GM12878 (cell line): ENCODE measurements around the gene FGFRL1. TPM values are rescaled to one million over a fixed set of nuclear protein-coding genes. Genes with fewer than 3 reads are reported as not detected.

ENCODE experiments used
- ATAC-seq: fragments of 200-7000 bp; cut with Tn5 transposase; 3 replicates; pipeline ENCODE4 v1.9.1; 2020; ENCODE audit warnings: mild to moderate bottlenecking, moderate library complexity
- BruUV-seq: library from RNA; stranded (reverse); fragments of 400-500 nt; replicated peaks from 2 replicates; lab custom pipeline; 2021; lab: Mats Ljungman, UMichigan
- CTCF ChIA-PET: fragments of 300-600 bp; sonication (Branson Sonifier 250); formaldehyde crosslinking; extraction: SDS; loops from one replicate; lab custom pipeline; 2021; ENCODE audit warnings: inconsistent platforms; lab: Yijun Ruan, JAX
- POLR2A ChIA-PET: fragments of 350-600 bp; formaldehyde crosslinking; extraction: SDS; loops from one replicate; lab custom pipeline; 2021; ENCODE audit warnings: inconsistent platforms; lab: Charles Lee
- RAD21 ChIA-PET: fragments of 300-600 bp; sonication (Branson Sonifier 250); formaldehyde crosslinking; loops from one replicate; lab custom pipeline; 2023; ENCODE audit warnings: antibody characterized with exemption; ENCODE audit not compliant: unreplicated experiment; lab: Charles Lee
- SMC1A ChIA-PET: fragments of 300-600 bp; sonication (Branson Sonifier 250); formaldehyde crosslinking; loops from one replicate; lab custom pipeline; 2023; ENCODE audit not compliant: unreplicated experiment, uncharacterized antibody; lab: Charles Lee
- DNase-seq: peaks from one replicate; pipeline ENCODE4 v3.0.0-alpha.2; 2011; ENCODE audit warnings: low read depth, low spot score
- FAIRE-seq: peaks from 3 replicates; lab custom pipeline; 2011; peaks lifted over from hg19 to GRCh38; lab: Jason Lieb, UNC
- H2AFZ ChIP-seq: 2 replicates; pipeline ENCODE4 v1.6.0; 2011; ENCODE audit warnings: low read depth, low read length, control low read depth; ENCODE audit not compliant: control insufficient read depth
- H3K27ac ChIP-seq: 2 replicates; pipeline ENCODE4 v1.5.1; 2011; ENCODE audit warnings: control low read depth; ENCODE audit not compliant: control insufficient read depth, insufficient read depth
- H3K27me3 ChIP-seq, 2 experiments: replicated peaks in 1 of 2; 2 replicates each; pipeline versions ENCODE4 v1.6.0 to v1.6.1; 2011; ENCODE audit warnings: low read length in 1 of 2; ENCODE audit not compliant: control insufficient read depth in 2 of 2, insufficient read depth in 2 of 2
- H3K36me3 ChIP-seq, 2 experiments: 2 replicates each; pipeline ENCODE4 v1.5.1; 2011; ENCODE audit warnings: low read length in 1 of 2; ENCODE audit not compliant: control insufficient read depth in 2 of 2, insufficient read depth in 2 of 2
- H3K4me1 ChIP-seq: 2 replicates; pipeline ENCODE4 v1.6.1; 2011; ENCODE audit warnings: mild to moderate bottlenecking, low read length, moderate library complexity, mixed read lengths; ENCODE audit not compliant: control insufficient read depth, insufficient read depth
- H3K4me2 ChIP-seq: 2 replicates; pipeline ENCODE4 v1.6.0; 2011; ENCODE audit warnings: control low read depth; ENCODE audit not compliant: control insufficient read depth, insufficient read depth
- H3K4me3 ChIP-seq: fragments of 200-600 bp; sonication (generic); 2 replicates; pipeline ENCODE4 v1.5.1; 2016
- H3K79me2 ChIP-seq: 2 replicates; pipeline ENCODE4 v1.6.0; 2011; ENCODE audit warnings: low read length; ENCODE audit not compliant: control insufficient read depth, insufficient read depth
- H3K9ac ChIP-seq: 2 replicates; pipeline ENCODE4 v1.8.0; 2011; ENCODE audit warnings: low read length, control low read depth, mixed read lengths; ENCODE audit not compliant: control insufficient read depth, insufficient read depth
- H3K9me3 ChIP-seq: replicated peaks from 3 replicates; pipeline ENCODE4 v1.5.1; 2011; ENCODE audit warnings: mild to moderate bottlenecking, low read length; ENCODE audit not compliant: control insufficient read depth, insufficient read depth
- H4K20me1 ChIP-seq: 2 replicates; pipeline ENCODE4 v1.6.0; 2011; ENCODE audit not compliant: control insufficient read depth, insufficient read depth
- BACH1 ChIP-seq: fragments of 450-650 bp; IDR thresholded peaks from 2 replicates; pipeline ENCODE4 v1.6.1; 2017; ENCODE audit warnings: mild to moderate bottlenecking, borderline replicate concordance
- BRCA1 ChIP-seq: IDR thresholded peaks from 2 replicates; pipeline ENCODE4 v1.6.1; 2011; ENCODE audit warnings: low read depth, low read length, improper control_type of control experiment
- CBFB ChIP-seq: IDR thresholded peaks from 2 replicates; pipeline ENCODE4 v1.6.1; 2016; ENCODE audit warnings: antibody characterized with exemption, low read depth
- EGR1 ChIP-seq, 2 experiments: IDR thresholded peaks; 1 replicate in 1 of 2; 2 replicates in 1 of 2; pipeline ENCODE4 v1.6.1; 2011 to 2012; ENCODE audit warnings: low read depth in 2 of 2, low read length in 2 of 2, borderline replicate concordance in 1 of 2, mild to moderate bottlenecking in 1 of 2, moderate library complexity in 1 of 2
- ESRRA ChIP-seq: IDR thresholded peaks from 2 replicates; pipeline ENCODE4 v1.6.1; 2012; ENCODE audit warnings: mild to moderate bottlenecking, low read length, improper control_type of control experiment
- ETV6 ChIP-seq, 2 experiments: fragments of 450-650 bp in 1 of 2; IDR thresholded peaks in 1 of 2; conservative IDR thresholded peaks in 1 of 2; 2 replicates each; pipeline ENCODE4 v1.6.1; 2014; ENCODE audit warnings: antibody characterized with exemption in 1 of 2, borderline replicate concordance in 1 of 2, low read depth in 1 of 2, mild to moderate bottlenecking in 1 of 2, moderate library complexity in 1 of 2
- IKZF2 ChIP-seq, 2 experiments: fragments of 450-650 bp; IDR thresholded peaks; 2 replicates each; pipeline ENCODE4 v1.6.1; 2017; ENCODE audit warnings: mild to moderate bottlenecking in 2 of 2, moderate library complexity in 2 of 2
- MXI1 ChIP-seq: fragments of 150-350 bp; IDR thresholded peaks from 2 replicates; pipeline ENCODE4 v1.6.1; 2011; ENCODE audit warnings: low read depth, mild to moderate bottlenecking, inconsistent platforms, low read length, improper control_type of control experiment
- NFYA ChIP-seq: IDR thresholded peaks from 2 replicates; pipeline ENCODE4 v1.6.1; 2011; ENCODE audit warnings: low read depth, mild to moderate bottlenecking, low read length, improper control_type of control experiment, borderline replicate concordance
- NR2F1 ChIP-seq: fragments of 450-650 bp; conservative IDR thresholded peaks from 2 replicates; pipeline ENCODE4 v1.6.1; 2017; ENCODE audit warnings: mild to moderate bottlenecking
- RAD51 ChIP-seq: fragments of 450-650 bp; IDR thresholded peaks from 2 replicates; pipeline ENCODE4 v1.6.1; 2016; ENCODE audit warnings: moderate library complexity, mild to moderate bottlenecking, inconsistent platforms
- RB1 ChIP-seq: fragments of 450-650 bp; formaldehyde crosslinking; IDR thresholded peaks from 2 replicates; pipeline ENCODE4 v1.6.1; 2017; ENCODE audit warnings: mild to moderate bottlenecking, borderline replicate concordance
- RELB ChIP-seq: fragments of 450-650 bp; IDR thresholded peaks from 2 replicates; pipeline ENCODE4 v1.6.1; 2017; ENCODE audit warnings: low read depth, mild to moderate bottlenecking, moderate library complexity
- SMAD5 ChIP-seq: IDR thresholded peaks from 2 replicates; pipeline ENCODE4 v1.6.1; 2016; ENCODE audit warnings: antibody characterized with exemption, low read depth
- SUPT20H ChIP-seq: IDR thresholded peaks from 2 replicates; pipeline ENCODE4 v1.6.1; 2011; ENCODE audit warnings: low read depth, mild to moderate bottlenecking, low read length, moderate library complexity, borderline replicate concordance; ENCODE audit not compliant: control insufficient read depth
- ZNF622 ChIP-seq: fragments of 450-650 bp; IDR thresholded peaks from 2 replicates; pipeline ENCODE4 v1.6.1; 2017; ENCODE audit warnings: mild to moderate bottlenecking, inconsistent platforms
- WGBS: methylation state at CpG from one replicate; pipeline ENCODE4 v1.1.6; 2016; ENCODE audit warnings: low lambda C conversion rate; ENCODE audit not compliant: insufficient replicate concordance, insufficient coverage; ENCODE audit errors: missing lambda C conversion rate; 5-methylcytosine and 5-hydroxymethylcytosine counted together
- in situ Hi-C: fragments of 300-500 bp; cut with MboI; formaldehyde crosslinking; loops from 9 replicates; pipeline ENCODE4 v1.14.3; 2018; ENCODE audit warnings: mixed read lengths
- intact Hi-C: fragments of 100-400 bp; cut with micrococcal nuclease; formaldehyde crosslinking; loops from one replicate; pipeline ENCODE4 v1.14.2; 2022; ENCODE audit not compliant: unreplicated experiment
- polyA plus RNA-seq, 11 experiments: library from polyadenylated mRNA; depleted of rRNA in 4 of 11; unstranded in 6 of 11; stranded (reverse) in 5 of 11; fragments of >200 nt; fragmentation: Nextera tagmentation in 4 of 11; fragmentation: Illumina TruSeq in 1 of 11; extraction: Ambion mirVana in 4 of 11; extraction: Trizol in 1 of 11; gene quantifications; 1 replicate in 1 of 11; 2 replicates in 10 of 11; pipeline versions ENCODE4 v1.2.1 to v1.2.3, GENCODE V29; 2011 to 2016; ENCODE audit warnings: inconsistent platforms in 2 of 11, missing spikeins in 2 of 11, low read depth in 1 of 11
- total RNA-seq, 4 experiments: library from RNA; depleted of rRNA in 3 of 4; stranded (reverse); fragments of >200 nt in 3 of 4; fragmentation: Illumina TruSeq in 1 of 4; extraction: Trizol in 1 of 4; gene quantifications; 2 replicates each; pipeline versions ENCODE4 v1.2.1 to v1.2.3, GENCODE V29; 2013 to 2021

The FGFRL1 gene
- total and polyA plus RNA-seq, 10 of the 15 experiments (the other 5 are each of a cell fraction or from before 2014, with no cell fraction given) = 0.02 to 1.5 (median 0.29) TPM; not detected in 2

GRCh38 chr4:1021386-1022050 lies 10.1 kb downstream of the FGFRL1 start (continued):
- TF ChIP-seq BACH1 = no peak
- TF ChIP-seq IKZF2 (IDR thresholded peaks at IDR 0.05) = peak in 1 of 2 experiments; percentile 19; a peak in 2 of 4 replicates
- no peak for TF ChIP-seq SUPT20H
- TF ChIP-seq ETV6 (conservative IDR thresholded peaks at IDR 0.05 in 1 of 2, IDR thresholded peaks at IDR 0.05 in 1 of 2; ENCODE audit: borderline replicate concordance in 1 of 2, low read depth in 1 of 2) = no peak
- TF ChIP-seq NR2F1 = peak; percentile 98
- TF ChIP-seq BRCA1 = no peak
- TF ChIP-seq NFYA = no peak
- no peak; the same call in 1 of the 2 replicates for TF ChIP-seq RELB
- TF ChIP-seq SMAD5 = no peak

GRCh38 chr4:1022051-1022738 lies 10.8 kb downstream of the FGFRL1 start:
- in situ Hi-C loops = no loop called here
- CTCF ChIA-PET = interaction anchor here (0.6 kb wide), 1 partner anchor 153 kb away, joined by 3 read pairs; no protein-coding TSS in a partner anchor
- Histone ChIP-seq H2AFZ (no peak overlapping the region), H3K4me2 (peak overlapping the region; percentile 44; the same call in 1 of the 2 replicates), H3K4me1 (peaks cover 17% of the 10 kb centered on the region), H3K9ac (no peak overlapping the region), H3K4me3 (no peak overlapping the region), H3K27me3 (no peaks in the 10 kb centered on the region), H3K9me3 (no peaks in the 10 kb centered on the region), H3K79me2 (no peaks in the 10 kb centered on the region), H3K36me3 (no peaks in the 10 kb centered on the region), H3K27ac (no peak overlapping the region), H4K20me1 (no peaks in the 10 kb centered on the region)
- SMC1A ChIA-PET = no interaction called here
- DNase-seq (no peak), FAIRE-seq (no peak), ATAC-seq (no peak)
- POLR2A ChIA-PET = interaction anchor here (1.7 kb wide), 1 partner anchor 54 kb away, joined by 3 read pairs; no protein-coding TSS in a partner anchor
- TF ChIP-seq RB1 (no peak), MXI1 (no peak), ESRRA (no peak), EGR1 (IDR thresholded peaks at IDR 0.05; ENCODE audit: borderline replicate concordance in 1 of 2, low read depth in 2 of 2, low read length in 2 of 2) (no peak), CBFB (no peak), RAD51 (no peak), ZNF622 (no peak)
- intact Hi-C loops = no loop called here
- WGBS = 70% methylated on average over 35 of the region's 46 CpGs
- RAD21 ChIA-PET = no interaction called here
- BruUV-seq = no TSS peak
